Chondrocyte (in vitro differentiated cells): ENCODE data around the gene RNF41. TPM values are rescaled to one million over a fixed set of nuclear protein-coding genes. Genes with fewer than 3 reads are reported as not detected.

ENCODE experiments used
- DNase-seq: peaks from one replicate; pipeline ENCODE4 v3.0.0; 2021; ENCODE audit warnings: mixed read lengths, low spot score
- H3K27ac Mint-ChIP-seq: one replicate; pipeline ENCODE4 v1.8.0; 2021; ENCODE audit warnings: mild to moderate bottlenecking, moderate library complexity, mixed read lengths; ENCODE audit not compliant: unreplicated experiment
- H3K27me3 Mint-ChIP-seq: 2 replicates; pipeline ENCODE4 v1.8.0; 2021; ENCODE audit warnings: low read depth, mixed read lengths
- H3K36me3 Mint-ChIP-seq: 2 replicates; pipeline ENCODE4 v1.8.0; 2021; ENCODE audit warnings: low read depth, mixed read lengths
- H3K4me1 Mint-ChIP-seq: 2 replicates; pipeline ENCODE4 v1.8.0; 2021; ENCODE audit warnings: low read depth, mild to moderate bottlenecking, mixed read lengths
- H3K4me3 Mint-ChIP-seq: one replicate; pipeline ENCODE4 v1.8.0; 2021; ENCODE audit warnings: mild to moderate bottlenecking, moderate library complexity, mixed read lengths; ENCODE audit not compliant: unreplicated experiment
- H3K9me3 Mint-ChIP-seq: 2 replicates; pipeline ENCODE4 v1.8.0; 2021; ENCODE audit warnings: low read depth, mixed read lengths
- CTCF ChIP-seq: fragments of 200-600 bp; sonication (generic); IDR thresholded peaks from 2 replicates; pipeline ENCODE4 v1.5.0; 2021; ENCODE audit warnings: antibody characterized with exemption, mild to moderate bottlenecking, moderate library complexity
- total RNA-seq: library from RNA; stranded (reverse); gene quantifications from 3 replicates; pipeline ENCODE4 v1.2.1, GENCODE V29; 2021

RNF41 gene
- total RNA-seq, 1 donor from 2014 or later, result 103 TPM

GRCh38 chr12:56261503-56262232, 39.9 kb upstream of the RNF41 start:
- peaks cover 31% of the 10 kb centered on the region for H3K4me1 Mint-ChIP-seq
- no peaks in the 10 kb centered on the region for H3K36me3 Mint-ChIP-seq
- H3K4me3 Mint-ChIP-seq, result no peak overlapping the region
- H3K9me3 Mint-ChIP-seq, result no peaks in the 10 kb centered on the region
- H3K27me3 Mint-ChIP-seq, result no peaks in the 10 kb centered on the region
- no peak for TF ChIP-seq CTCF
- DNase-seq, result peak; percentile 11
- peak overlapping the region; percentile 90 for H3K27ac Mint-ChIP-seq

GRCh38 chr12:56260921-56261320, 39.2 kb upstream of the RNF41 start:
- Mint-ChIP-seq H3K4me3 (no peak overlapping the region), H3K27me3 (no peaks in the 10 kb centered on the region), H3K4me1 (peaks cover 33% of the 10 kb centered on the region), H3K36me3 (peaks cover 4% of the 10 kb centered on the region), H3K27ac (no peak overlapping the region), H3K9me3 (no peaks in the 10 kb centered on the region)
- DNase-seq, result peak; percentile 18
- no peak for TF ChIP-seq CTCF

GRCh38 chr12:56260380-56260779, 38.7 kb upstream of the RNF41 start:
- H3K27ac Mint-ChIP-seq, result no peak overlapping the region

GRCh38 chr12:56258820-56259183, 37.1 kb upstream of the RNF41 start:
- TF ChIP-seq CTCF, result no peak
- peaks cover 31% of the 10 kb centered on the region for H3K4me1 Mint-ChIP-seq
- no peaks in the 10 kb centered on the region for H3K9me3 Mint-ChIP-seq

More at GRCh38 chr12:56260380-56260779, 38.7 kb upstream of the RNF41 start:
- H3K27me3 Mint-ChIP-seq, result no peaks in the 10 kb centered on the region
- no peaks in the 10 kb centered on the region for H3K9me3 Mint-ChIP-seq
- H3K36me3 Mint-ChIP-seq, result peaks cover 4% of the 10 kb centered on the region
- H3K4me3 Mint-ChIP-seq, result no peak overlapping the region
- peaks cover 31% of the 10 kb centered on the region for H3K4me1 Mint-ChIP-seq
- no peak for TF ChIP-seq CTCF
- DNase-seq, result peak; percentile 26

GRCh38 chr12:56258068-56258819, 36.5 kb upstream of the RNF41 start, which contains the start of gene ANKRD52:
TSS of gene ANKRD52 (minus strand) at chr12:56258384. CDS start at chr12:56258269, 115 bp downstream.
- peak; percentile 91 for DNase-seq
- TF ChIP-seq CTCF, result peak; percentile 87

More at GRCh38 chr12:56258820-56259183, 37.1 kb upstream of the RNF41 start:
- Mint-ChIP-seq H3K27me3 (no peaks in the 10 kb centered on the region), H3K36me3 (peaks cover 14% of the 10 kb centered on the region), H3K4me3 (peak overlapping the region; percentile 83), H3K27ac (peak overlapping the region; percentile 95)
- no peak for DNase-seq

More at GRCh38 chr12:56258068-56258819, 36.5 kb upstream of the RNF41 start, which contains the start of gene ANKRD52:
- no peaks in the 10 kb centered on the region for H3K27me3 Mint-ChIP-seq
- peak within 1 kb of the TSS; percentile 95 for H3K27ac Mint-ChIP-seq
- peaks cover 18% of the 10 kb centered on the region for H3K36me3 Mint-ChIP-seq
- peaks cover 31% of the 10 kb centered on the region for H3K4me1 Mint-ChIP-seq
- H3K4me3 Mint-ChIP-seq, result peak within 1 kb of the TSS; percentile 92
- no peaks in the 10 kb centered on the region for H3K9me3 Mint-ChIP-seq
